Measurements from ENCODE around the gene ELMO1. TPM values are rescaled to one million over a fixed set of nuclear protein-coding genes. Genes with fewer than 3 reads are reported as not detected.

ELMO1 gene
- total RNA-seq, 2 experiments from 2014 or later, result 101 TPM

DNA sequence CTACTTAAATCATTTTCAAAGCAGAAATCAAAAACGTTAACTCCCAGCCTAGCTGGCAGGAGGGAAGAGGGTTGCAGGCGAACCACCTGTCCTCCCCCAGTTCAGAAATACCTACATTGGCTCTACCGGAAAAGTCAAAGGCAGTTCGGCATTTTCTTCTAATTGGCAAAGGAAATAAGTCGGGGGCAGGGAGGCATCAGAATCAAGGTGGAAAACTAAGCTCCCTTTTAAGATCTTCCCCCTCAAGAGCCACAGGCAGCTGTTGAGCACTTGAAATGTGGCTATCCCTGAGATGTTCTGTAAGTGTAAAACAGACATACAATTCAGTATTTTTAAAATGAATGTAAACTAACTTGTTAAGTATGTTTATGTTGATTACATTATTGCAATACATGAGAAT, 957 bp upstream of the ELMO1 start:
- H3K27me3 Mint-ChIP-seq, result peaks cover 11% of the 10 kb centered on the region
- DNase-seq, result no peak
- ATAC-seq, result no peak
- H3K4me1 Mint-ChIP-seq, result peaks cover 36% of the 10 kb centered on the region
- CTCF ChIA-PET, result interaction anchor here (0.6 to 3.1 kb wide), 10 partner anchors 10 to 109 kb away, joined by 3 to 21 read pairs (median 3); no protein-coding TSS in a partner anchor
- peak overlapping the region; percentile 93 for H3K27ac Mint-ChIP-seq
- H3K36me3 Mint-ChIP-seq, result peaks cover 3% of the 10 kb centered on the region
- H3K9me3 Mint-ChIP-seq (ENCODE audit: low read depth), result no peaks in the 10 kb centered on the region
- peak overlapping the region; percentile 88 for H3K4me3 Mint-ChIP-seq

GRCh38 chr7:37448011-37448635, 541 bp downstream of the ELMO1 start:
- Mint-ChIP-seq H3K9me3 (ENCODE audit: low read depth) (no peaks in the 10 kb centered on the region), H3K27ac (peak overlapping the region; percentile 93), H3K4me3 (peak overlapping the region; percentile 88), H3K36me3 (peaks cover 3% of the 10 kb centered on the region), H3K27me3 (peaks cover 11% of the 10 kb centered on the region), H3K4me1 (peaks cover 31% of the 10 kb centered on the region)
- CTCF ChIA-PET, result interaction anchor here (0.6 to 3.1 kb wide), 11 partner anchors 8 to 1156 kb away, joined by 3 to 21 read pairs (median 4); no protein-coding TSS in a partner anchor
- ATAC-seq, result peak; percentile 46
- DNase-seq, result no peak

DNA sequence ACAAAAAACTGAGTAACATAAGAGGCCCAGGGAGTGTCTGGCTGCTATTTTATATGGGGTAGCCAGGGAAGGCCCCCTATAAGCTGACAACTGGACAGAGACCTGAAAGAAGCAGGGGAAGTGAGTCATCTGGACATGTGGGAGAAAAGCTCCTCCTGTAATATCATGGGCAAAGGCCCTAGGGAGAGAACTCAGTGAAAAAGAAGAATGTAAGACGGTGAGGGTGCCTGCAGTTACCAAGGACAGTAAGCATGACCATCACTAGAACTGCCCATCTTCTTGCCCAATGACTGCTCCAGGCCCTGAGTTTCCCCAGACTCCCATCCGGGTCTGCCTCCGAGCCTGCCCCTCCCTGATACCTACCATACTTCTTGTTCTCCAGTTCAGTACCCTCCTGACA, 2.3 kb downstream of the ELMO1 start:
- DNase-seq (no peak), ATAC-seq (no peak)
- H3K4me3 Mint-ChIP-seq, result peak overlapping the region; percentile 88
- no peaks in the 10 kb centered on the region for H3K9me3 Mint-ChIP-seq (ENCODE audit: low read depth)
- CTCF ChIA-PET, result interaction anchor here (0.6 to 3.1 kb wide), 5 partner anchors 10 to 162 kb away, joined by 3 to 21 read pairs (median 3); no protein-coding TSS in a partner anchor
- peaks cover 35% of the 10 kb centered on the region for H3K4me1 Mint-ChIP-seq
- peaks cover 6% of the 10 kb centered on the region for H3K27me3 Mint-ChIP-seq
- H3K27ac Mint-ChIP-seq, result no peak overlapping the region
- H3K36me3 Mint-ChIP-seq, result peaks cover 3% of the 10 kb centered on the region

DNA sequence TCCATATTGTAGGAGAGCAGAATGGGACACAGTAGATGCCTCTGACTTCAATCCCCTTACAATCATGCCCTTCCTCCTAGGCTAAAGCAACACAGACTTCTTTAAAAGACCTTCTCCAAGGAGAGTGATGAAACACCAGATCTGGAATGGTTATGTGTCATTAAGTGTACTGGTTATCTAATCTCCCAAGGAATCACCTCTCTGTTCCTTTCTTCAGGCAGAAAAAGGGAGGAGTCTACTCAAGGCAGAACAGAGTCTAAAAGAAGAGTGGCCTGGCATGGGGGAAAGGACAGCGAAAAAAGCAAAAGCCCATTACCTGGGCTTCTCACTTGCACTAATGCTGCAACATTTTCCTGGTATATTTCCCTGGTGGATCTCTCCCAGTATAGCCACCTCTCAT, 2.9 kb downstream of the ELMO1 start:
- Mint-ChIP-seq H3K27me3 (peaks cover 6% of the 10 kb centered on the region), H3K4me3 (no peak overlapping the region), H3K4me1 (peaks cover 41% of the 10 kb centered on the region), H3K27ac (no peak overlapping the region), H3K36me3 (peaks cover 3% of the 10 kb centered on the region), H3K9me3 (ENCODE audit: low read depth) (no peaks in the 10 kb centered on the region)
- ATAC-seq (no peak), DNase-seq (no peak)
- CTCF ChIA-PET, result interaction anchor here (1.4 to 1.7 kb wide), 2 partner anchors 9 to 161 kb away, joined by 3 to 4 read pairs; no protein-coding TSS in a partner anchor

DNA sequence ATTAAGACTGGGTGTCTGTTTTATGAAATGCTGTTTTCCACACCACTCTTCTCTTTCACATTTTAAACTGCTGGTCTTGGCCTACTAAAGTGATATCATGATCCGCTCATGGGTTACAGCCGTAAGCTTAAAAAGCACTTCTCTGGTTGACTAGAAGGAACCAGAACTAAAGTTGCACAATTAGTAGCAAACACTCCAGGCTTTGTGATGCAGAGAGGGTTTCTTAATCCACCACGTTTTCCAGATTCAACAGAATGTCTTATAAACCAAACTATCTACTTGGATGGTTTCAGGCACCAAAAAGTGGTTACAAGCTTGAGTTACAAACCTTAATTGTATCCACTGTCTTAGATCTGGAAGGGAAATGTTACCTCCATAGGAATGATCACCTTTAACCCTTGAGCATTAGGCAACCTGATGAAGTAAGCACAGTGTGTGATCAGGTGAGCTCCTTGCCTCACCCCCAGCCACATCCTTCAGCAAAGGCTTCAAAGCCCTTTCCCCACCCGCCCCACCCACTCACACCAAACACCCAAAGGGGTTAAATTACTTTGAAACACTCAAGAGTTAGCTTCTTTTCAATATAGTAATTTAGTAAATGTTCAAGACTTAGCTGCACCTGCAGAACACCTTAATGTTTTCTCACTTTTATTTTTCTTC, 3.5 kb downstream of the ELMO1 start:
- Mint-ChIP-seq H3K4me1 (peaks cover 42% of the 10 kb centered on the region), H3K27ac (no peak overlapping the region), H3K4me3 (no peak overlapping the region), H3K36me3 (peaks cover 3% of the 10 kb centered on the region), H3K9me3 (ENCODE audit: low read depth) (no peaks in the 10 kb centered on the region), H3K27me3 (peaks cover 2% of the 10 kb centered on the region)
- CTCF ChIA-PET, result interaction anchor here (1.4 kb wide), 1 partner anchor 9 kb away, joined by 3 read pairs; no protein-coding TSS in a partner anchor
- no peak for DNase-seq
- ATAC-seq, result no peak

DNA sequence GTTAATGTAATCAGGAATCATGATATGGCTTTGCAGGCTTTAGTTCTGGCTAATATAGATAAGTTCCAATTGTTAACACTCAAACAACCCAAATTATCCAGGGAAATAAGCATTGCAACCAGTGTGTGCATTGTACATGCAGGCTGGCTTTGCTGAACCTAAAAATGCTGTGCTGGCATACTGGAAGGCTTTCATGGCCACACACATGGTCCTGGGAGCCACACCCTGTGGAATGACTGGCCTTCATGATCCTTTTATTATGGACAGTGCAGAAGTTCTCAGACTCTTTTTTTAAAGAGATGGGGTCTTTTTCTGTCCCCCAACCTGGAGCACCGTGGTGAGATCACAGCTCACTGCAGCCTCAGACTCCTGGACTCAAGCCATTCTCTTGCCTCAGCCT, 5.0 kb downstream of the ELMO1 start:
- no peaks in the 10 kb centered on the region for H3K27me3 Mint-ChIP-seq
- H3K9me3 Mint-ChIP-seq (ENCODE audit: low read depth), result no peaks in the 10 kb centered on the region
- ATAC-seq (no peak), DNase-seq (no peak)
- no peak overlapping the region for H3K27ac Mint-ChIP-seq
- no peak overlapping the region for H3K4me3 Mint-ChIP-seq
- CTCF ChIA-PET, result no interaction called here
- H3K4me1 Mint-ChIP-seq, result peaks cover 36% of the 10 kb centered on the region
- peaks cover 2% of the 10 kb centered on the region for H3K36me3 Mint-ChIP-seq

DNA sequence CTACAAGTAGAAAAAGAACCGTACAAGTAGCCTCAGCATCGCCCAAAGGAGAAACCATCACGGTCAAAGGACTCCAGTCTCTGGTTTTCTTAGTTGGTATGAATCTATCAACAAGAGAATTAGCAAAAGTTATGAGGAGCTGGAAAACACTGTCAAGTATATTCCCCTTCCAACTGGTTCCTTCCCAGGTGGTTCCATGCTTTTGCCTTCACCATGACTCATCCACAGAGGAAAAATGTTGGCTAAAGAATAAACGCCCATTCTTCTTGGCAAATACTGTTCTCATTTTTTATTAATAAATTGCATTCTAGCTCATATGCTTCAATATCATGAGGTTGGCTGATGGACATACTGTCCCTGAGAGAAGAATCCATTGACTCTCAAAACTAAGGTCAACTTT, 6.4 kb downstream of the ELMO1 start:
- CTCF ChIA-PET, result interaction anchor here (1.1 kb wide), 1 partner anchor 158 kb away, joined by 3 read pairs; no protein-coding TSS in a partner anchor
- no peak overlapping the region for H3K4me3 Mint-ChIP-seq
- peaks cover 2% of the 10 kb centered on the region for H3K36me3 Mint-ChIP-seq
- no peak for DNase-seq
- no peak for ATAC-seq
- H3K4me1 Mint-ChIP-seq, result peaks cover 31% of the 10 kb centered on the region
- H3K27ac Mint-ChIP-seq, result no peak overlapping the region
- no peaks in the 10 kb centered on the region for H3K27me3 Mint-ChIP-seq
- H3K9me3 Mint-ChIP-seq (ENCODE audit: low read depth), result no peaks in the 10 kb centered on the region

GRCh38 chr7:37441816-37442215, 6.8 kb downstream of the ELMO1 start:
- H3K4me1 Mint-ChIP-seq, result peaks cover 27% of the 10 kb centered on the region
- H3K4me3 Mint-ChIP-seq, result no peak overlapping the region
- CTCF ChIA-PET, result interaction anchor here (1.1 kb wide), 1 partner anchor 157 kb away, joined by 3 read pairs; no protein-coding TSS in a partner anchor
- ATAC-seq (no peak), DNase-seq (no peak)
- peaks cover 2% of the 10 kb centered on the region for H3K36me3 Mint-ChIP-seq
- H3K27ac Mint-ChIP-seq, result no peak overlapping the region
- no peaks in the 10 kb centered on the region for H3K9me3 Mint-ChIP-seq (ENCODE audit: low read depth)
- H3K27me3 Mint-ChIP-seq, result no peaks in the 10 kb centered on the region

- Mint-ChIP-seq H3K4me1 (peaks cover 24% of the 10 kb centered on the region), H3K27me3 (no peaks in the 10 kb centered on the region), H3K27ac (no peak overlapping the region), H3K36me3 (peaks cover 2% of the 10 kb centered on the region), H3K9me3 (ENCODE audit: low read depth) (no peaks in the 10 kb centered on the region), H3K4me3 (no peak overlapping the region)
- ATAC-seq, result no peak
- DNase-seq, result no peak
- CTCF ChIA-PET, result no interaction called here
Observed at GRCh38 chr7:37441386-37441760, 7.3 kb downstream of the ELMO1 start.

DNA sequence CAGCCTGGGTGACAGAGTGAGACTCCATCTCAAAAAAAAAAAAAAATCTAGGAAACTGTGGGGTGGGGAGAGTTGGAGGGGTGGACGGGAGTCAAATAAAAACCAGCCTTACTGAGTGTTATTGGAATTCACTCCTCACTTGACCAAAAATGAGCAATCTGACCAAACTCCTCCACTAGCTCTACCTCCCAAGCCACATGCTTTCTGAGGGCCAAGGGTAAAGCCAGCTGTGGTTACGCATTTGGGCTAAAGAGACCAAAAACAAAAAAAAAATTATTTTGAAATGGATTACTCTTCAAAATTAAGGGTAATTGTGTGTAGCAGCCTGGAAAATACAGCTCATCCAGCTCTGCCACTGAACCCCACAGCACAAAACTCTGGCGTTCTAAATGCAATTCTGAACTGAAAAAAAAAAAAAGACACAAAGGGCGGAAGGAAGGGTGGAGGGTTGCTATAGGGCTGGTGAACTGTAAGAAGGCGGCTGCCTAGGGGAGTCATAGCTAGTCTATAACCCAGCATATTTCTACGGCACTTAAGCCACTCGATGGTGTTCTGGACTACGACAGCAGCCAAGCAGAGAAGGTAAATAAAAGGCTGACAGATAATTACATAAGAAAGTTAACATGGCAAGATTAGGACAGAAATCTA, 7.8 kb downstream of the ELMO1 start:
- Mint-ChIP-seq H3K9me3 (ENCODE audit: low read depth) (no peaks in the 10 kb centered on the region), H3K27ac (peak overlapping the region; percentile 65), H3K4me3 (no peak overlapping the region), H3K4me1 (peaks cover 22% of the 10 kb centered on the region), H3K36me3 (peaks cover 2% of the 10 kb centered on the region), H3K27me3 (no peaks in the 10 kb centered on the region)
- ATAC-seq, result peak; percentile 60
- CTCF ChIA-PET, result interaction anchor here (0.7 to 1.7 kb wide), 2 partner anchors 7 to 20 kb away, joined by 3 to 5 read pairs; partner anchors contain the start of gene ELMO1
- no peak for DNase-seq

GRCh38 chr7:37439653-37440026, 9.0 kb downstream of the ELMO1 start:
- CTCF ChIA-PET, result interaction anchor here (0.8 to 1.7 kb wide), 2 partner anchors 9 to 10 kb away, joined by 3 to 5 read pairs; partner anchors contain the start of gene ELMO1
- Mint-ChIP-seq H3K4me1 (peaks cover 19% of the 10 kb centered on the region), H3K27ac (no peak overlapping the region), H3K36me3 (peaks cover 2% of the 10 kb centered on the region), H3K9me3 (ENCODE audit: low read depth) (no peaks in the 10 kb centered on the region), H3K27me3 (no peaks in the 10 kb centered on the region), H3K4me3 (no peak overlapping the region)
- no peak for DNase-seq
- no peak for ATAC-seq

DNA sequence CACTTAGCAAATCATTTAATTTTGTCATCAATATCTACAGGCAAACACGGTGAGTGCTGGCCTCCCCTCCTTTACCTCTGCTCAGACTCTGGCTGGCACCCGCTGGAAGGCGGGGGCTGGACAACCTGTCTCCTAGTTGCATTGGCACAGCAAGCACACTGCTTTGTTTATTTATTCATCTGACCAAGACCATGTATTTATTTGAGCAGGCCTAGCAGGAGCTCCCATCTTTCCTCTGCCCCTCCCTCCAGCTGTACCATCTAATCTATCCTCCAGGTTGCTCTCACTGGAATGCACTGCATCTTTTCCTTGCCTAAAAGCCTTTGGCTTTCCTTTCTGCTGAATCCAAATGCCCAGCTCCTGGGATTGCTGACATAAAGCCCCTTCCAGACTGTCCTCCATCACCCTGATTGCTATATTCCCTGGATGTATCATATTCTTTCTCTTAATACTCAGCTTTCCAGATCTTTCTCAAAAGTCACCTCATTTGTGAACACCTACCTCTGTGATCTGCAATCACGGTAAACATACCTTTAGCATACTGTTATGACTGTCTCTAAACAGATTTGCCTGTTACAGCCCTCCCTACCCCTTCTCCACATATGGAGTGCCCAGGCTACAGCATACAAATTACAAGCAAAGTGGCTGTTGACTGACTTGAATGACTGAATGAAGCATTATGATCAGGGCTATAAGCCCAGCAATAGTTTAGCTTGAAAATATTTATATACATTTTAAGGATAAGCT, 9.6 kb downstream of the ELMO1 start:
- H3K27ac Mint-ChIP-seq, result no peak overlapping the region
- CTCF ChIA-PET, result interaction anchor here (0.8 to 1.7 kb wide), 2 partner anchors 9 to 11 kb away, joined by 3 to 5 read pairs; partner anchors contain the start of gene ELMO1
- no peaks in the 10 kb centered on the region for H3K27me3 Mint-ChIP-seq
- H3K36me3 Mint-ChIP-seq, result peaks cover 2% of the 10 kb centered on the region
- ATAC-seq (no peak), DNase-seq (no peak)
- no peaks in the 10 kb centered on the region for H3K9me3 Mint-ChIP-seq (ENCODE audit: low read depth)
- H3K4me3 Mint-ChIP-seq, result no peak overlapping the region
- peaks cover 19% of the 10 kb centered on the region for H3K4me1 Mint-ChIP-seq

Data from activated CD8-positive, alpha-beta memory T cell treated with anti-CD3 and anti-CD28 coated beads, Interleukin-2, amount 10 ng/mL, durations not matched to agents 7 days and 5 days (primary cell).